Activated CD4-positive, alpha-beta T cell treated with anti-CD3 and anti-CD28 coated beads, Interleukin-2, amount 50 U/mL, for 16 hours (primary cell): ENCODE results near the gene SLC5A1.

ENCODE experiments used
- DNase-seq: peaks from one replicate; pipeline ENCODE4 v3.0.0-alpha.2; 2020

SLC5A1 gene

GRCh38 chr22:32052244-32052643 lies 9.2 kb downstream of the SLC5A1 start:
- DNase-seq, result no peak

GRCh38 chr22:32052936-32053791 lies 10.1 kb downstream of the SLC5A1 start:
- no peak for DNase-seq

GRCh38 chr22:32055069-32055468 lies 12.0 kb downstream of the SLC5A1 start:
- no peak for DNase-seq

GRCh38 chr22:32058656-32059260 lies 15.7 kb downstream of the SLC5A1 start:
- no peak for DNase-seq

GRCh38 chr22:32059426-32059825 lies 16.4 kb downstream of the SLC5A1 start:
- no peak for DNase-seq

GRCh38 chr22:32063701-32064100 lies 20.6 kb downstream of the SLC5A1 start:
- DNase-seq, result no peak

GRCh38 chr22:32066820-32067219 lies 23.8 kb downstream of the SLC5A1 start:
- DNase-seq, result no peak

- DNase-seq, result no peak
These were observed 24.6 kb downstream of the SLC5A1 start for GRCh38 chr22:32067613-32068012.

GRCh38 chr22:32069579-32070372 lies 26.7 kb downstream of the SLC5A1 start:
- no peak for DNase-seq

- no peak for DNase-seq
These were observed 30.2 kb downstream of the SLC5A1 start for GRCh38 chr22:32073262-32073661.

GRCh38 chr22:32073823-32074380 lies 30.8 kb downstream of the SLC5A1 start:
- no peak for DNase-seq

- DNase-seq, result no peak
These were observed 33.1 kb downstream of the SLC5A1 start for GRCh38 chr22:32075997-32076760.

GRCh38 chr22:32076761-32077084 lies 33.7 kb downstream of the SLC5A1 start:
- no peak for DNase-seq

GRCh38 chr22:32077151-32077550 lies 34.1 kb downstream of the SLC5A1 start:
- no peak for DNase-seq

- no peak for DNase-seq
These were observed 36.3 kb downstream of the SLC5A1 start for GRCh38 chr22:32079130-32080089.

GRCh38 chr22:32080904-32081303 lies 37.8 kb downstream of the SLC5A1 start:
- DNase-seq, result peak; percentile 40

- no peak for DNase-seq
These were observed 39.3 kb downstream of the SLC5A1 start for GRCh38 chr22:32082331-32082730.

GRCh38 chr22:32083000-32083399 lies 39.9 kb downstream of the SLC5A1 start:
- no peak for DNase-seq

GRCh38 chr22:32083814-32084213 lies 40.8 kb downstream of the SLC5A1 start:
- DNase-seq, result no peak

- DNase-seq, result no peak
These were observed 45.0 kb downstream of the SLC5A1 start for GRCh38 chr22:32088084-32088483.

- DNase-seq, result no peak
These were observed 54.0 kb downstream of the SLC5A1 start for GRCh38 chr22:32097018-32097417.
